Stimulated activated CD4-positive, alpha-beta T cell treated with anti-CD3 and anti-CD28 coated beads, Interleukin-15, amount 100 ng/mL, for 1 hour (primary cell): ENCODE data around the gene TNFRSF1A.
"Not testable (repeated sequence)": the region's sequence is repeated elsewhere in the genome, so short reads cannot be mapped to it uniquely, and the experiment has no call there.

ENCODE experiments used
- DNase-seq, 2 donors: peaks; one replicate each; pipeline ENCODE4 v3.0.0-alpha.2; 2020; ENCODE audit warnings: low read depth in 1 of 2, low spot score in 1 of 2

TNFRSF1A gene

GRCh38 chr12:6306599-6307220, 35.2 kb downstream of the TNFRSF1A start:
- DNase-seq, result no peak

- DNase-seq, result no peak
These were observed 35.7 kb downstream of the TNFRSF1A start for GRCh38 chr12:6306151-6306550.

DNA sequence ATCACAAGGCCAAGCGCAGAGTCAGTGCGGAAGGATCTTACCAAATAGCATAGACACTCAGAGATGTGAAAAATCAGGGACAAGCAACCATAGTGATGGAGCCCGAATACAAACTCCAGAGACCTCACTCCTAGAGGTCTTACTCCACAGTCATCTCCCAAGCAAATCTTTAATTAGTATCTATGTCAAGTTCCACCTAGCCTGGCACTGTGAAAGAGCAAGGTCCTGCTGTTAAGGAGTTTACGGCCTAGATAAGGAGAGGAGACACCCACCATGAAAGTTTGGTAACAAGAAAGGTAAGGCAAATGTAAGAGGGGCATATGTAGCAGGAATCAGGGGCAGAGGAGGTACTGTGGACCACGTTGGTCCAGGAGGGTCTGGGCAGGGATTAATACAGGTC, 38.8 kb downstream of the TNFRSF1A start:
- no peak for DNase-seq

- DNase-seq, result no peak
These were observed 39.3 kb downstream of the TNFRSF1A start for GRCh38 chr12:6302621-6303020.

GRCh38 chr12:6301721-6302120, 40.2 kb downstream of the TNFRSF1A start:
- no peak for DNase-seq

- DNase-seq, result no peak
These were observed 44.7 kb downstream of the TNFRSF1A start for GRCh38 chr12:6297170-6297569.

- DNase-seq, result no peak
These were observed 46.6 kb downstream of the TNFRSF1A start for GRCh38 chr12:6295094-6295811.

GRCh38 chr12:6294156-6295093, 47.5 kb downstream of the TNFRSF1A start:
- DNase-seq, result no peak

DNA sequence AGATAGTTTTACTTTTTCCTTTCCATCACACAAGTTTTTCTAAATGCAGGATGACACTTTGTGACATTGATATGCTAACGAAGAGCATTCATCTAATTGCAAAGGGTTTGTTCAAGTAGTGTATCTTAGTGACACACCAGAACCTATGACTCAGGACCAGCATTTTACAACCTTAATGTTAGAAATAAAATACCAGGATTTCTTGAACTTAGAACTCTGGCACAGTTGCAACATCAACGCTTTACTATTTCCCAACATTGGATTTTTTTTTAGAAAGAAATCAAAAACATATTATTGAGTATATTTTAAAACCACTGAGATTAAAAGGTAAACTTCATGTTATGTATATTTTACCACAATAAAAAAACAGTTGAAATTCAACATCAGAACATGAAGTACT, 49.3 kb downstream of the TNFRSF1A start:
- DNase-seq, result no peak

- DNase-seq, result not testable (repeated sequence)
These were observed 52.0 kb downstream of the TNFRSF1A start for GRCh38 chr12:6289906-6290305.

DNA sequence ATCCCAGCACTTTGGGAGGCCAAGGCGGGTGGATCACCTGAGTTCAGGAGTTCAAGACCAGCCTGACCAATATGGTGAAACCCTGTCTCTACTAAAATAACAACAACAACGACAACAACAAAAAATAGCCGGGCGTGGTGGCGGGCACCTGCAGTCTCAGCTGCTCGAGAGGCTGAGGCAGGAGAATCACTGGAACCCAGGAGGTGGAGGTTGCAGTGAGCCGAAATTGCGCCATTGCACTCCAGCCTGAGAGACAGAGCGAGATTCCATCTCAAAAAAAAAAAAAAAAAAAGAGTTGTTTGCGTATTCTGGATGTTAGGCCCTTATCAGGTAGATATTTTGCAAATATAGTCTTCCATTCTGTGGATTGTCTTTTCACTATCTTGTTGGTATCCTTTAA, 52.8 kb downstream of the TNFRSF1A start:
- not testable (repeated sequence) for DNase-seq

DNA sequence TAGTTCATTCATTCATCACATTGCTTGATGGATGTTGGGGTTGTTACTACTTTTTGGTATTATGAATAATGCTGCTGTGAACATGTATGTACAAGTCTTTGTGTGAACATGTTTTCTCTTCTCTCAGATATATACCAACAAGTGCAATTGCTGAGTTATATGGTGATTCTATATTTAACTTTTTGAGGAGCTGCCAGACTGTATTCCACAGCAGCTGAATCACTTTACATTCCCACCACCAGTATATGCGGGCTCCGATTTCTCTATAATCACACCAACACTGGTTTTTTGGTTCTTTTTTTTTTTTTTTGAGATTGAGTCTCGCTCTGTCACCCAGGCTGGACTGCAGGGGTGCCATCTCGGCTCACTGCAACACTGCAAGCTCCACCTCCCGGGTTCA, 53.6 kb downstream of the TNFRSF1A start:
- DNase-seq, result no peak

- no peak for DNase-seq
These were observed 56.2 kb downstream of the TNFRSF1A start for GRCh38 chr12:6285532-6286306.

GRCh38 chr12:6285063-6285477, 56.8 kb downstream of the TNFRSF1A start:
- DNase-seq, result peak in 1 of 2 donors; percentile 26

- DNase-seq, result no peak
These were observed 57.6 kb downstream of the TNFRSF1A start for GRCh38 chr12:6284273-6284672.

GRCh38 chr12:6282453-6282840, 59.4 kb downstream of the TNFRSF1A start:
- no peak for DNase-seq

- no peak for DNase-seq
These were observed 60.6 kb downstream of the TNFRSF1A start for GRCh38 chr12:6281081-6281809.

DNA sequence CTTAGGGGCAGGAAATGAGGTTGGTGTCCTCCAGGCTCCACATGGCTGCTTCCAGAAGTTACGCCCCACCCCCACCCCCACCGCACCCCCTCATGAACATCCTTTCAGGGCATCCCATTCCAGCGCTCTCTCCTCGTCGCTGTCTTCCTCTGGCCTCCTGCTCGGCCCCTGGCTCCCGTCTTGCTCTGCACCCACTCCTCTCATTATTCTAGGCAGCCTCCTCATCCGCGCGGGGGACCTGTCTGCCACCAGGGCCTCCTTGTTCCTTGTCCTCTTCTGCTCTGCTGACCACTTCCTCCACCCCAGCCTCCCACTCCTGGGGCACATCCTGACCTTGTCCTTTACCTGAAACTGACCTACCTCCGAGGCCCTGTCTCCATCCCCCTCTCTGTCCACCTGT, 61.2 kb downstream of the TNFRSF1A start:
- DNase-seq, result no peak

DNA sequence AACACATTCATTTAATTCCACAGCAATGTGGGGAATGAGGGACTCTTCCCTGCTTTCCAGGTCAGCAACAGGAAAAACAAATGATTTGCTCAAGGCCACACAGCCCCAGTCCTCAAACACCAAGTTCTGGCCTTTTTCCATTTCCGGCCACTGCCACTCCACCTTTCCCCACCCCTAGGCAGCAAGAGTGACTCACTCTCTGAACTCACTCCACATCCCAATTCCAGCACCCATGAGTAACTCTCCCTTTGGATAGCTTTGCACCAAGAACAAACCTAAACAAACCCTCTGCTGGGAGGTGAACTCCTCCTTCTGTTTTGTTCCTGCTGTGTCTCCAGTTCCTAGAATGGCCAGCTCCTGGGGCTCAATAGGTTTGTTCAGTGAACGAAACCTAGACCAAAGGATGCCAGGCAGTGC, 61.8 kb downstream of the TNFRSF1A start:
- DNase-seq, result no peak

- no peak for DNase-seq
These were observed 62.2 kb downstream of the TNFRSF1A start for GRCh38 chr12:6279631-6280030.
